Measurements from ENCODE around the gene ZNF492. TPM values are rescaled to one million over a fixed set of nuclear protein-coding genes. Genes with fewer than 3 reads are reported as not detected.

ZNF492 gene
- total and polyA plus RNA-seq, 7 donors: 0.01 to 0.07 (median 0.03) TPM; not detected in 4

GRCh38 chr19:22708983-22709382 lies 74.9 kb downstream of the ZNF492 start:
- no peaks in the 10 kb centered on the region for H3K4me1 ChIP-seq
- no peak overlapping the region for H3K4me3 ChIP-seq
- H3K27me3 ChIP-seq (ENCODE audit: insufficient read depth in 3 of 3, low read length in 2 of 3): no peaks in the 10 kb centered on the region
- intact Hi-C loops (cut with DNase I): no loop called here
- H3K9me3 ChIP-seq: peaks cover 7% of the 10 kb centered on the region
- ATAC-seq (no peak), DNase-seq (no peak)
- no peaks in the 10 kb centered on the region for H3K36me3 ChIP-seq (ENCODE audit: insufficient read depth in 1 of 2, low read depth in 1 of 2)
- TF ChIP-seq, protein P1, sequence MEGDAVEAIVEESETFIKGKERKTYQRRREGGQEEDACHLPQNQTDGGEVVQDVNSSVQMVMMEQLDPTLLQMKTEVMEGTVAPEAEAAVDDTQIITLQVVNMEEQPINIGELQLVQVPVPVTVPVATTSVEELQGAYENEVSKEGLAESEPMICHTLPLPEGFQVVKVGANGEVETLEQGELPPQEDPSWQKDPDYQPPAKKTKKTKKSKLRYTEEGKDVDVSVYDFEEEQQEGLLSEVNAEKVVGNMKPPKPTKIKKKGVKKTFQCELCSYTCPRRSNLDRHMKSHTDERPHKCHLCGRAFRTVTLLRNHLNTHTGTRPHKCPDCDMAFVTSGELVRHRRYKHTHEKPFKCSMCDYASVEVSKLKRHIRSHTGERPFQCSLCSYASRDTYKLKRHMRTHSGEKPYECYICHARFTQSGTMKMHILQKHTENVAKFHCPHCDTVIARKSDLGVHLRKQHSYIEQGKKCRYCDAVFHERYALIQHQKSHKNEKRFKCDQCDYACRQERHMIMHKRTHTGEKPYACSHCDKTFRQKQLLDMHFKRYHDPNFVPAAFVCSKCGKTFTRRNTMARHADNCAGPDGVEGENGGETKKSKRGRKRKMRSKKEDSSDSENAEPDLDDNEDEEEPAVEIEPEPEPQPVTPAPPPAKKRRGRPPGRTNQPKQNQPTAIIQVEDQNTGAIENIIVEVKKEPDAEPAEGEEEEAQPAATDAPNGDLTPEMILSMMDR (IDR thresholded peaks at IDR 0.05): no peak
- WGBS, 3 donors: 18 to 24% (median 23%) methylated on average over 27 of the region's 27 CpGs
- H3K27ac ChIP-seq: no peak overlapping the region

Other genes starting within 250 kb of the ZNF492 start
- gene ZNF98, start 212.0 kb upstream of the ZNF492 start, total RNA-seq: under 1 TPM in 1 of 4 donors, not detected in 3; 0.36 TPM
- under 1 TPM in 2 of 3 donors, not detected in 1; 0.03 to 0.04 TPM for gene ZNF98, start 212.0 kb upstream of the ZNF492 start, polyA plus RNA-seq
- not detected for gene ZNF99, start 149.8 kb downstream of the ZNF492 start, total RNA-seq
- under 1 TPM in 2 of 3 donors, not detected in 1; under 0.01 to 0.01 TPM for gene ZNF99, start 149.8 kb downstream of the ZNF492 start, polyA plus RNA-seq
- gene ZNF723, start 198.0 kb downstream of the ZNF492 start, total RNA-seq: not detected
- not detected for gene ZNF723, start 198.0 kb downstream of the ZNF492 start, polyA plus RNA-seq